SK-N-SH treated with all-trans-retinoic acid at 6 μM for 48 hours (cell line): ENCODE results near the gene SARDH.

Experiments used
- ARNTL ChIP-seq: fragments of 450-650 bp; formaldehyde crosslinking; IDR thresholded peaks from 2 replicates; pipeline ENCODE4 v1.5.0; 2020; ENCODE audit warnings: low read depth, mild to moderate bottlenecking, moderate library complexity, borderline replicate concordance
- ISL1 ChIP-seq: fragments of 250-450 bp; sonication (Bioruptor Pico); IDR thresholded peaks from 2 replicates; pipeline ENCODE4 v2.1.2; 2022; ENCODE audit warnings: mild to moderate bottlenecking, moderate library complexity
- OSR1 ChIP-seq: fragments of 250-450 bp; sonication (Bioruptor Pico); IDR thresholded peaks from 2 replicates; pipeline ENCODE4 v1.8.0; 2022; ENCODE audit warnings: moderate library complexity, mild to moderate bottlenecking, inconsistent platforms
- PPARA ChIP-seq: fragments of 250-450 bp; sonication (Bioruptor Pico); IDR thresholded peaks from 2 replicates; pipeline ENCODE4 v1.5.0; 2020; ENCODE audit warnings: mild to moderate bottlenecking, borderline replicate concordance
- SNAI2 ChIP-seq: fragments of 250-450 bp; sonication (Bioruptor Pico); IDR thresholded peaks from 2 replicates; pipeline ENCODE4 v1.5.0; 2020; ENCODE audit warnings: mild to moderate bottlenecking, moderate library complexity
- TOX ChIP-seq: fragments of 250-450 bp; sonication (Bioruptor Pico); IDR thresholded peaks from 2 replicates; pipeline ENCODE4 v1.8.0; 2021; ENCODE audit warnings: mild to moderate bottlenecking, moderate library complexity, borderline replicate concordance
- ZFP3 ChIP-seq: fragments of 250-450 bp; sonication (Bioruptor Pico); IDR thresholded peaks from 2 replicates; pipeline ENCODE4 v1.5.0; 2020; ENCODE audit warnings: mild to moderate bottlenecking, moderate library complexity
- ZFP30 ChIP-seq: fragments of 450-650 bp; formaldehyde crosslinking; IDR thresholded peaks from 2 replicates; pipeline ENCODE4 v1.5.0; 2022; ENCODE audit warnings: mild to moderate bottlenecking, moderate library complexity
- ZNF565 ChIP-seq: fragments of 450-650 bp; formaldehyde crosslinking; conservative IDR thresholded peaks from 2 replicates; pipeline ENCODE4 v1.5.0; 2020; ENCODE audit warnings: low read depth, mild to moderate bottlenecking, moderate library complexity
- ZNF70 ChIP-seq: fragments of 450-650 bp; formaldehyde crosslinking; IDR thresholded peaks from 2 replicates; pipeline ENCODE4 v1.5.0; 2020; ENCODE audit warnings: mild to moderate bottlenecking, moderate library complexity
- ZNF8 ChIP-seq: fragments of 450-650 bp; formaldehyde crosslinking; IDR thresholded peaks from 2 replicates; pipeline ENCODE4 v1.5.0; 2020; ENCODE audit warnings: mild to moderate bottlenecking, moderate library complexity
- TF ChIP-seq, protein P1 (sequence below): fragments of 250-450 bp; sonication (Bioruptor Pico); IDR thresholded peaks from 2 replicates; pipeline ENCODE4 v1.8.0; 2020; ENCODE audit warnings: mild to moderate bottlenecking, moderate library complexity, borderline replicate concordance
- TF ChIP-seq, protein P2 (sequence below): fragments of 250-450 bp; sonication (Bioruptor Pico); IDR thresholded peaks from 2 replicates; pipeline ENCODE4 v1.5.1; 2021; ENCODE audit warnings: mild to moderate bottlenecking, moderate library complexity

DNA sequence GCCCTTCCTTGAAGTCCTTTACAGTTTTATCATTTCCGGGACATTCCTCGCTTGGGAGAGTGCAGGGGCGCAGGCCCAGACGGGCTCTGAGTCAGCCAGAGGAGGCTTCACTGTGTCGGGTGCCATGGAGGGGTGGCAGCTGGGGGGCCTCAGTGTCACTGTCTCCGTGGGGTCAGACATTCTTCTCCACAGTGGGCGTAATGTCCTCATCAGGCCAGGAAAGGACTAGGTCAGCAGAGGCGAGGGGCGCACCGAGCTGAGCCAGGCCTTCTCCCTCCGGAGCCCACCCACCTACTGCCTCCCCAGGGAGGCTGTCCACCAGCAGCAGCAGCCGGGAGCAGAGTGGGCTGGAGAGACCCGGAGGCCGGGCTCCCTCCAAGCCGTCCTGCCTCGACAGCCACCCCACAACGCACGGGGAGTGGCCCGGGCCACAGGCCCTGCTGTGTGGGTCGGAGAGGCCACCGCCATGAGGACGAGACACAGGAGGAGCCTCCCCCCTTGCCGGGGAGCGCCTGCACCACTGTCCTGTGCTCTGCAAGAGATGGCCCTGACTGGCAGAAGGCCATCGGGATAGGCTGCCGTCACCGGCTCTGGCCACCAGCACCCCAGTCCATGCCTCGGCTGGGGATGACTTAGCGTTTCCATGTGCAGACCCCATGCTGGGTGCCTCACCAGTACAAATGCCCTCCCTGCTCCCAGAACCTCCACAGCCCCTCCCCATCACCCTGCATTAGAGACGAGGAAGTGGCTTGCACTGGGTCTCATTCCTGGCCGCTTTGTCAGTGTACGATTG, 26.5 kb downstream of the SARDH start:
- TF ChIP-seq OSR1 (no peak), ISL1 (no peak), SNAI2 (CRISPR knock-in tag) (no peak), ZNF565 (CRISPR knock-in tag) (no peak), ARNTL (no peak), ZNF8 (CRISPR knock-in tag) (no peak), ZNF70 (CRISPR knock-in tag) (no peak), PPARA (CRISPR knock-in tag) (no peak), ZFP3 (no peak), TOX (CRISPR knock-in tag) (no peak), ZFP30 (CRISPR knock-in tag) (no peak)
- TF ChIP-seq, protein P1, sequence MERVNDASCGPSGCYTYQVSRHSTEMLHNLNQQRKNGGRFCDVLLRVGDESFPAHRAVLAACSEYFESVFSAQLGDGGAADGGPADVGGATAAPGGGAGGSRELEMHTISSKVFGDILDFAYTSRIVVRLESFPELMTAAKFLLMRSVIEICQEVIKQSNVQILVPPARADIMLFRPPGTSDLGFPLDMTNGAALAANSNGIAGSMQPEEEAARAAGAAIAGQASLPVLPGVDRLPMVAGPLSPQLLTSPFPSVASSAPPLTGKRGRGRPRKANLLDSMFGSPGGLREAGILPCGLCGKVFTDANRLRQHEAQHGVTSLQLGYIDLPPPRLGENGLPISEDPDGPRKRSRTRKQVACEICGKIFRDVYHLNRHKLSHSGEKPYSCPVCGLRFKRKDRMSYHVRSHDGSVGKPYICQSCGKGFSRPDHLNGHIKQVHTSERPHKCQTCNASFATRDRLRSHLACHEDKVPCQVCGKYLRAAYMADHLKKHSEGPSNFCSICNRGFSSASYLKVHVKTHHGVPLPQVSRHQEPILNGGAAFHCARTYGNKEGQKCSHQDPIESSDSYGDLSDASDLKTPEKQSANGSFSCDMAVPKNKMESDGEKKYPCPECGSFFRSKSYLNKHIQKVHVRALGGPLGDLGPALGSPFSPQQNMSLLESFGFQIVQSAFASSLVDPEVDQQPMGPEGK (CRISPR knock-in tag), result no peak
- TF ChIP-seq, protein P2, sequence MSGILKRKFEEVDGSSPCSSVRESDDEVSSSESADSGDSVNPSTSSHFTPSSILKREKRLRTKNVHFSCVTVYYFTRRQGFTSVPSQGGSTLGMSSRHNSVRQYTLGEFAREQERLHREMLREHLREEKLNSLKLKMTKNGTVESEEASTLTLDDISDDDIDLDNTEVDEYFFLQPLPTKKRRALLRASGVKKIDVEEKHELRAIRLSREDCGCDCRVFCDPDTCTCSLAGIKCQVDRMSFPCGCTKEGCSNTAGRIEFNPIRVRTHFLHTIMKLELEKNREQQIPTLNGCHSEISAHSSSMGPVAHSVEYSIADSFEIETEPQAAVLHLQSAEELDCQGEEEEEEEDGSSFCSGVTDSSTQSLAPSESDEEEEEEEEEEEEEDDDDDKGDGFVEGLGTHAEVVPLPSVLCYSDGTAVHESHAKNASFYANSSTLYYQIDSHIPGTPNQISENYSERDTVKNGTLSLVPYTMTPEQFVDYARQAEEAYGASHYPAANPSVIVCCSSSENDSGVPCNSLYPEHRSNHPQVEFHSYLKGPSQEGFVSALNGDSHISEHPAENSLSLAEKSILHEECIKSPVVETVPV (CRISPR knock-in tag), result no peak
